ENCODE data around the gene TLX2.

The TLX2 gene

DNA sequence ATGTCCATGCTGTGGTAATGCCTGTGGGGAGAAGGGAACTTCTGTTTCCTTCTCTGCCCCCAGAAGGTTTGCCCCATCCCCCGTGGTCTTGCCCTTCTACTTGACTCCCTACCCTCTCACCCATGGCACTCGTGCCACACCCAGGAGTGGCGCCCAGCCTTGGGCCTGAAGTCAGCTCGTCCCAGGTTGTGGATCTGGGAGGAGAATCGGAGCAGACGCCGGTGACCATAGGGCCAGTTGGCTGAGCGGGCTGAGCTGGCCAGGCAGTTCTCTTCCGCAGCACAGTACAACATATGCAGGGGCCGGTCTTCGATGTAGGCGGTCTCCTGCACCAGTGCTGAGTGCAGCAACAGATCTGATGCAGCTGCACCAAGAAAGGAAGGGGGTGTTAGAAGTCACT is 20.2 kb downstream of the TLX2 start:
- DNase-seq, result no peak

DNA sequence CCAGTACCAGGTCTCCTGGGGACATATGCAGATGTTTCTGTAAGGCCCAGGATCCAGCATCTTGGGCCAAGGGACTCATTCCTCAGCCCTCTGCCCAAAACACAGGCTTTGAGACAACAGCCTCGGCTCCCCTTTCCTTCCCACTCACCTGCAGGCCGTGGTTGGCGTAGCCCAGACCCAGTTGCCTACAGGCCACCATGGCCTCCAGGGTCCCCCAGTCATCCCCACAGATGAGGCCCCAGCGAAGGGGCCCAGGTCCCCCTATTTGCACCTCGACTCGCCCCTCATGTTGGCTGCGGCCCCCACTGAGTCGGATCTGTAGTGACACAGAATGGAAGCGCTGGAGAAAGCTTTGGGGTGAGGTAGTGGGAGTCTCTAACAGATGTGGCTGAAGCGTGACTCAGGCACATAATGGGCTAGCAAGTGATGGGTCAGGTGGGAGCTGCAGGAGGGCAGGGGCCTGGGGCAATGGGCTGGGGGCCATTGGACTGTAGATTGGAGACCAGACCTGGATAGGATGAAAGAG is 21.3 kb downstream of the TLX2 start:
- DNase-seq, result no peak

DNA sequence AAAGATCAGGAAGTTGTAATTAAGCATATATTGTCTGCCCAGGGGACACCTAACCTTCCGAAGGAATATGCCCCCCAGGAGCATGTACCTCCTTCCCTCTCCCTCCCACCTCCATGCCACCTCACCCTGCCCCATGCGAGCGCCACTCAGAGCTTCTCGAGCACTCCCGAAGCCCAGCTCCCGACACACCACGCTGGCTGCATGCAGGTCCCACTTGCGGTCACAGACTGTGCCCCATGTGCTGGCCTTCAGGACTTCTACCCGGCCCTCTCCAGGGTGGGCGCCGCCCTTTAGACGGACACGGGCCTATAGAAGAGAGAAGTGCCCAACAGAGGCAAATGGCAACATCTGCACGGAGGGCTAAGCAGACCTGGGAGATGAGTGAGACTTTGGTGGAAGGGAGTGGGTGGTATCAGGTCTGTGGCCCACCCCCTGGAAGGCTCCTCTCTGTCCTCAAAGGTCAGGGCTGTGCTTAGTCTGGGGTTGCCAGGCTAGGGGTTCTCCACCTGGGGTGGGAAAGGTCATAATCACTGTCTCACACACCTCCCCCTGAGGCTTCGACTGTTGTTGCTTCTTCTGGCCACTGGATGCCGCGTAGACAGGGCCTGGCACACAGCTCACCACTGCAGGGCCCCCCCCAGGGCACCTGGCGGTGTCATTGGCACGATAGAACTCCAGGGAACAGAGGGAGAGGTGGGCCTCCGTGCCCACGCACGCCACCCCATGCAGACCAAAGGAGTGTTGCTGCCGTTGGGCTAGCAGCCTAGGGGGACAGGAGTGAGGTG is 22.1 kb downstream of the TLX2 start:
- DNase-seq, result no peak

DNA sequence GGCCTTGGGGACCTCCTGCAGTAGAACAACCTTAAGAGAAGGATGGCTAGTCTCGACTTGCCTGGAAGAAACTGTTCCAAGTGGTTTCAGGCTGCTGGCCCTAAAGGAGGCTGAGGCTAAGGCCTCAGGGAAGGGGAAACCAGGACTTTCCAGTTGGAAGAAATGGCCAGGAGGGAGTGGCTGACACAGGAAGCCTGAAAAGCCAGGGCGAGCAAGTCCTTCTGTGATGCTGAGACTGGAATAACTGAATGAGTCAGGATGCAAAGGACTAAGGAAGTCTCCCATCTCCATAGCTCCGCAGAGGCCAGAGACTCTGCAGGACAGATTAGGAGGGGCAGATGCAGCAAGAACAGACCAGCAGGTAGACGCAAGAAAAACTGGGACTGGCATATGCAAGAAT is 22.9 kb downstream of the TLX2 start:
- no peak for DNase-seq

DNA sequence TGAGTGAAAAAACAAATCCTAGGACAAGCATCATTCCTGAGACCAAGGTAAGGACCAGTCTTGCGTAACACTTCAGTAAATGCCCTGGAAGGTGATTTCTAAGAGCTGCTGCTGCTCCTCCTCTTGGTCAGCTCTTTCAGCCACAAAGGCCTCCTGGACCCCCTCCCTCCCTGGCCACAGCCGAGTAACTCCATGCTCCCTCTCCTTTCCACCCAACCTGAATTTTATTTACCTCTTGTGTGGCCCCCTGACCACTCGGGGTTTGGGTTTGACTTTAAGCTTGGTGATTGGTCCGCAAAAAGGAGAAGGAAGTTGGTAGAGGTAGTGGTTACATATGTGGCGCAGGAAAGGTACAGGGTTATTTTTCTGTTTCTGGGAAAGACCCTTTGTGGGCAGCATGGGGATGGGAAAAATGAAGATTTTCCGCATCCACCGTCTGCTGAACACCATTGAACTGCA is 24.7 kb downstream of the TLX2 start:
- DNase-seq, result no peak

DNA sequence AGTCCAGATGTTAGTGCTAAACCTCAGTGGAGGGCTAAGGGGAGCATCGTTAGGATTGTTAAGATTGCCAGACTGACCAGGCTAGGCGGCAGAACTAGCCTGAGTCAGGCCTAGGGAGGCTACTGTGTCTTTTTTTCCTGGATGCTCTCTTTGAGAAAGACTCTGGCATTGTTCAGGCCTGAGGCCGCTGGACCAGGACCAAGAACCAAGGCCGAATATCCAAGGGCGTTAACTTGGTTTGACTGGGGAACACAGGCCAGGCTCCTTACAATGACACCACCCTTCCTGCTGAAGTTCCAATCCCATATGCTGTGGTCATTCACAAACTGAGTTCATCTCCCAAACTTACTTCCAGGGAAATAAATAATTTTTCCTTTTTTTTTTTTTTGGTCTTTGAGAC is 26.0 kb downstream of the TLX2 start:
- no peak for DNase-seq

DNA sequence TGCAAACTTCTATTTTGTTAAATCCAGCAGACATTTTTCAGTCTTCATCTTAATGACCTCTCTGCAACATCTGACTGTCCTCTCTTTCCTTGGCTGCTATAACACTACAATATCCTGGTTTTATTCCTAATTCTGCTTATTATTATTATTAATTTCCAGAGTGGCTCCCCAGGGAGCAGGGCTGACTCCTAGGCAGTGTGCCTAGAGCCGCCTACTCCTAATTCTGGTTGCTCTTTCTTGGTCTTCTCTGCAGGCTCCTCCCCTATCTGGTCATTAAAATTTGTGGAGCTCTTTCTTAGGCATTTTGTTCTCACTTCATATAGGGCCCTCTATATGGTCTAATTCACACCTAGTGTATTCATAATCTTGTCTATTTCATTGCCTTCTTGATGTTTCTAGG is 28.7 kb downstream of the TLX2 start:
- DNase-seq, result no peak

DNA sequence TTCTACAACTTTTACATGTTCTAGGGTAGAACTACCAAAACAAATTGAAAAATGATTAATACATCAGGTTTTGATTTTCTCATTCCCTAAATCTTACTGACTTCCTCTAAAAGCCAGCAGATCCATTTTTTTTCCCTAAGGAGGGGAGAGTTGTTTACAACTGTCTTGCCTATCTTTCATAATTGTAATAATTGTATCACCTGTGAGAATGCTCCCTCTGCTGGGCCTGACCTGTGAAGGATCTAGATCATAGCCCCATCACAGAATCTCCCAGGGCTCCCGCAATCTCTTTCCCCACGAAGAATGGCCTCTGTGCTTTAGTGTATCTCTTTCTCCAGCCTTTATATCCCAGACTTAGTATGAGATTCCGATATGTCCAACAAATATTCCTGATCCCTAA is 30.4 kb downstream of the TLX2 start:
- no peak for DNase-seq

DNA sequence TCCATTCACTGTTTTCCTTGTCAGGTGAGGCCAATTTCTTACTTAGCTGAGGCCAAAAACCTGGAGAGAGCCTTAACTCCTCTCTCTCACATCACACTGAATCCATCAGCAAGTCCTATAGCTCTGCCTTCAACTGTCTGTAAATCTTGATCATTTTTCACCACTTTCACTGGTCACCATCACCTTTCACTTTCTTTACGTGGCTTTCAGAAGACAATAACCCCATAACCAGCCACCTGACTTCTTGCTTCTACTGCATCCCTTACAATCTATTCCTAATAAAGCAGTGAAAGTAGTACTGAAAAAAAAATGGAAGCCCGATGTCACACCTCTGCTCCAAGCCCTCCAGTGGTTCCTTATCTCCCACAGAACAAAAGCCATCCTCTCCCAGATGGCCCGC is 31.8 kb downstream of the TLX2 start:
- DNase-seq, result no peak

DNA sequence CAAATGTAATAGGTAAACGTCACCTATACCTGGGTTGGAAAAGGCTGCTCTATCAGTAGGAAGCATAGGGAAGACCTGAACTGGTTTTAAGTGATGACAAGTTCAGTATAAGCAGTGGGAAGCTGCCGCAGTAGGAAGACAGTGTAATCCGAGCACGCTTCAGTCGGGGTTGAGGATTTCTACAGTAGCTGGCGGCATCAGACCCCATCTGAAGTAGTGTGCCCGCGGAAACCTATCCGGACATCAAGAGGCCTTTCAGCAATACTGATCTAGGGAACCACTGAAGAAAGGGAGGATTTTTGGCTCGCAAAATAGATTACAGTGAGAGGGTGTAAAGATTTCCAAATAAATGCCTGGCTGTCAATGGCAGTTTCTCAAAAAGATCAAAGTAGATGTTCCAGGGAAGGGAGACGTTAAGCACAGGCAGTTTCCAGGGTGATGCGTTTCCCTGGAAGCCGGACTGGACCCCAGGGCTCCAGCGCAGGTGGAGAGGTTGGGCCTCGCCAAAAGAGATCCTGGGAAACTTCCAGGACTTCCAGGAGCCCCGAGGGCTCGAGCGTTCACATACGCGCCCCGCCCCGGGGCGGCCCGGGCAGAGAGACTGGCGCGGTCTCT is 34.1 kb downstream of the TLX2 start:
- DNase-seq, result no peak

DNA sequence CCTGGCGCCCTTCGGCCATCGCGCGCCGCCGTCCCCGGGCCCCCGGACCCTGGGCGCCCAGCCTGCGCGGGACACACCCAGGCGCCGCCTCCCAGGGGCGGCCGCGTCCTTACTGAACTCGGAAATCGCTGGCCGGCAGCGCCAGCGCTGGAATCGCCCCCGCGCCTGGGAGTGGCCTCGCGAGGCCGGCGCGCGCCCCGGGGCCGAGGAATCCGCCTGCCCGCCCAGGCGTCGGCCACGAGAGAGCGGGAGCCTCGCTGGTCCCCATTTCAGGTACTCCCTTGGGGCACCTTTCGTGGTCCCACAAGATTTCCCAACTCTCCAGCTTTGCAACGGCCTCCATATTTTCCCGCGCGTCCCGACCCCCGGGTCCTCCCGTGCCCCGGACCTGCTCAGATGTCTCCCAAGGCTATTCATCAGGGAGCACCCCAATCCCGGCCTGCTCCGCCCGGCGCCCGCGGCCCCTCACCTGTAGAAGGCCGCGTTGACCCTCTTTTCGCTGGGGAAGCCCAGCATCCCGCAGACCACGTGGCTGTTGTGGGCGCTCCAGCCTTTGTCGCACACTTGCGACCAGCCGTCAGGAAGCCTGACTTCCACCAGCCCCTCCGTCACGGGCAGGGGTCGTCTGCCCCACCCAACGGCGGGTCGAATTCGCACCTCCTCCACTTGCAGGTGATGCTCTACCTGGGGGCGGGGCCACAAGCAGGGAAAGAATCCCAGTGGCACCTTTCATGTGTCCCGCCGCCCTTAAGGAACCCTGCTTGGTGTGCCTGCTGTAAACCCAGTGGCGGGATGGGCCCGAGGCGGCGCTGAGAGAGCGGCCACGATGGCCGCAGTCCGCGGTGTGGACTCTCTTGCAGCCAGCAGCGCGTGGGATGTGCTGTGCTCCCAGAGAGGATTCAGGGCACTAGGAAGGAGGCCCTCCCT is 34.9 kb downstream of the TLX2 start:
- no peak for DNase-seq

DNA sequence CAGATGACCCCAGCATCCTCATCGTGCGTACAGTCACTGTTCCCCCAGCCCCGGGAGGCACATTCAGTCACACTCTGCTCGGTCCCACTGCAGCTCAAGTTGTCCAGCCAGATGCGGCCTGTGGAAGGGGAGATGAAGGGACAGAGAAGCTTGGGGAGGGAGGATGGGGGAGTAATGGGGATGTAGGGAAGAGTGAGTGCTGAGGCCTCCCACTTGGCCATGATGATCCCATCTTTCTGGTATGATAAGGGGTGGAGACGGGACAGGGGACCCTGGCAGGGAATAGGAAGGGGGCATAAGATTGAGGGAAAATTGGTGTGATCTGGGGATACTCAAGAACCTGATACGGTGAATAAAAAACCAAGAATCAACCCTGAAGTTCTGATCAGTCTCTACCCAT is 36.0 kb downstream of the TLX2 start:
- DNase-seq, result no peak

DNA sequence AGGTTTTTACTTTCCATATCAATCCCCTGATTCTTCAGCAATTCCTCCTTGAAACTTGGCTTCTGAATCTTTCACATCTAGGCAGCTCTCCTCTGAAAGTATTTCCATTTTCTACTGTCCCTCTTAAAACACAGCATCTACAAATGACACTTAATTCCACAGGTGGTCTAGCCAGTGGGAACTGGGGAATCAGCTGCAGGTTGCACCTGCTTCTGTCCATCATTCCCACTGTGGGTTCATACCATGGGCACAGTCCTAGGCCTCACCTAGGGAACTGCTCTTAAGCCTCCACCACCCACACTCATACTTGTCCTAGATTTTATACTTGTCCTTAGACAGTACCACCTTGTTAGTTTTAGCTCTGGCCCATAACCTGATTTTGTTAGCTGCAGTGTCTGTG is 37.3 kb downstream of the TLX2 start:
- no peak for DNase-seq

DNA sequence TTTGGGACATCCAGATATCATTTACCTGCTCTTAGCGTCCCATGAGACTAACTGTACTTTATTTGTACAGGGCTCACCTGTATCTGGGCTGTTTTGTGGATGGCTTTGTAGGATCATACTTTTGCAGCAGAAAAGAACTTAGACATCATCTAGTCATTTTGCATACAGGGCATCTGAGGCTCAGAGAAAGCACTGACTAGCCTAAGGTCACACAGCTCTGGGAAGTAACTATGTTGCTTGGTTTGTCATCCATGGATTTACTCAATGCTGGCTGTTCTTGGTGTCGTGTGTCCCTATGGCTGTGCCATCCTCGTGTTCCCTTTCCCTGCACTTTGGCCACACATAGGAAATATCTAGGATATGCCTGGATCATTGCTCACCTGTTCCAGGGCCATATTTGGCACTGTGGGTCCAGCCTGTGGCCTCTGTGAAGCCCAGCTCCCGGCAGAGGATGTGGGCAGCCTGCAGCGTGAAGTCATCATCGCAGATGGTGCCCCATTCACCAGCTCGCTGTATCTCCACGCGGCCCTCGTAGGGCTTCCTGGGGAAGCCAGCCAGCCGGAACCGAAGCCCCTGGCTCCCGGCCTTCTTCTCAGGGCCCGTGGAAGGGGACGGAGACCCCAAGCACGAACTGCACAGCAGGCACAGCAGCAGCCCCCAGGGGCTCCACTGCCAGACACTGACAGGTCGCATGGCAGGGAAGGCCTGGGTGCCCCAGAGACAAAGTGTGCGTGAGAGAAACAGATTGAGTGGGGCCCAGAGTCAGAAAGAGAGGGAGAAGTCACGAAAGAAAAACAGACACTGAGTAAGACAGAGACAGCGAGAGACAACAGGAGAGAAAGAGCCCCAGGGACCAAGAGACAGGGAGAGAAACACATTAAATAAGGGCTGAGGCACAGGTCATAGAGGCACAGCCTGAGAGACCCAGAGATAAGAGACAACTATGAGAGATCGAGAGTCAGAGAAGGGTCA is 38.0 kb downstream of the TLX2 start:
- DNase-seq, result no peak

DNA sequence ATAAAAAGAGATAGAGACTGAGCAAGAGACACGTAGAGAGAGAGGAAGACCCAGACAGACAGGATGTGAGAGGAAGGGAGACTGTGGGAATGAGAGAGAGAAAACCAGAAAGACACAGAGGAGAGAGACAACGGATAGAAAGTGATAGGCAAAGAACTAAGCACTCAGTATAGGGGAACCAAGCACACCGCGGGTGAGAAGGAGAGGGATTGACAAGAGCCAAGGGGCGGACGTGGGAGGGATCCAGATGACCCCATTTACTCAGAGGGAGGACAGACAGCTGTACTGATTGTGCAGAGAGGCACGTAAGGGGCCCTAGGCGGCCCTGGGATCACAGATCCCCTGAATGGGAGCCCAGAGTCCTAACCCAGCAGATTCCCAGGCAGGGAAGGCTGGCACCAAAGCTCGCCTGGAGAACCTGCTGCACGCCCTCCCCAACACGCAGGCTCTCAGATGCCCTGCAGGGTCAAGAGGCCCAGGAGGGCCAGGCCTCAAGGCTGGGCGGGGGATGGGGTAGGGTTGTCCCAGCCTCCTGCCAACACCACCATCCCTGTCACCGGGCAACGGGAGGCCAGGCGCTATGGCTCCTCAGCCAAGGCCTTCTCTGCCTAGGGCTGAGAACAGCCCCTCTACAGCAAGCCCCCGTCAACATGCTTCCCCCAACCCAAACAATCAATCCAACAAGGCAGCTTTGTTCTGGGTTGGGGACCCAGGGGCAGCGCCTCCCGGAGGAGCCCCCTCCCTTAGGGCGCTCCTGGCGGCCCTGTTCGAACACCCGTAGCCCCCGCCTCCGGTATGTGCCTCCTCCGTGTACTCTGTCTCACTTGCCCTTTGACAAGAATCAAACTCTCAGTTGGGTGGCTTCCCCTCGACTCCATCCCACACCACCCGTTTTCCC is 38.9 kb downstream of the TLX2 start:
- no peak for DNase-seq

DNA sequence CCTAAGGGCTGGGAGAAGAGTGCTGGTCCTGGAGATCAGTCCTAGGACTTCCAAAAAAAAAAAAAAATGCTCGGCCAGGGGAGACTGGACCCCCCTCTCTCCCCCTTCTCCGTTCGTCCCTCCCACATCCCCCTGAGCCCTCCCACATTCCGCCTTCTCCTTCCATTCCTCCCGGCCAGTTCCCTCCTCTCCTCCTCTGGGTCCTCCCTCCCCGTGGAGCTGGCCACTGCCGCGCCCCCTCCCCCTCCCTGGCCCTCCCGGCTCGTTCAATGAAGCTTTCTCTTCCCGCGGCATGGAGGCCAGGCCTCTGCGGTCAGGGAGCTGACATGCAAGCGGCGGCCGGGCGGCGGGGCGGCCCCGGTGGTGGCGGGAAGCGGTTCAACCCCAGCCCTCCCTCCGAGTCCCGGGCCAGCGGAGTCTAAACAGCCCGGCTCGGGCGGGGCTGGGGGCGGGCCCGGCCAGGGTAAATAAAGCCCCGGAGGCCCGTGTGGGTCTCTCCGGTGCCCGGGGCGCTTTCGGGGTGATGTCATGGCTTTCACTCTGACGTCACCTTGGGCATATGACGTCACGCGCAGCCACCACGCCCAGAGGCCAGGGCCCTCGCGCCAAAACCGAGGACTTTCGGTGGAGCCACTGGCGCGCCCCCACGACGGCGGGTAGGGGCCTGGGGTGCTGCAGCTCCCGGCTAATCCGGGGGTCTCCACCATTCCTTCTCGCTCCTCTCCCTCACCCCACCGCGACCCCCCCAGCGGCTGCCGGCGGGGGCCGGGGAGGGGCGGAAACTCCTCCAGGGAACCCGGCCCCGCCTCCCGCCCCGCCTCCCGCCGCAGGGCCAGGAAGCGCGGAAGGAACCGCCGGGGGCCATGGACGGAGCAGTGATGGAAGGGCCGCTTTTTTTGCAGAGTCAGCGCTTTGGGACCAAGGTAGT is 39.9 kb downstream of the TLX2 start, which contains the start of the genes DOK1 and LOXL3:
DOK1 (plus strand) TSS at position 829 of the 928 bp plus-strand sequence; CDS start at position 864, 35 bp downstream.
LOXL3 (minus strand) TSS at position 51 of the 928 bp plus-strand sequence. CDS start 1,308 bp downstream, outside the sequence.
- peak; percentile 75 to 85 (median 79) for DNase-seq

DNA sequence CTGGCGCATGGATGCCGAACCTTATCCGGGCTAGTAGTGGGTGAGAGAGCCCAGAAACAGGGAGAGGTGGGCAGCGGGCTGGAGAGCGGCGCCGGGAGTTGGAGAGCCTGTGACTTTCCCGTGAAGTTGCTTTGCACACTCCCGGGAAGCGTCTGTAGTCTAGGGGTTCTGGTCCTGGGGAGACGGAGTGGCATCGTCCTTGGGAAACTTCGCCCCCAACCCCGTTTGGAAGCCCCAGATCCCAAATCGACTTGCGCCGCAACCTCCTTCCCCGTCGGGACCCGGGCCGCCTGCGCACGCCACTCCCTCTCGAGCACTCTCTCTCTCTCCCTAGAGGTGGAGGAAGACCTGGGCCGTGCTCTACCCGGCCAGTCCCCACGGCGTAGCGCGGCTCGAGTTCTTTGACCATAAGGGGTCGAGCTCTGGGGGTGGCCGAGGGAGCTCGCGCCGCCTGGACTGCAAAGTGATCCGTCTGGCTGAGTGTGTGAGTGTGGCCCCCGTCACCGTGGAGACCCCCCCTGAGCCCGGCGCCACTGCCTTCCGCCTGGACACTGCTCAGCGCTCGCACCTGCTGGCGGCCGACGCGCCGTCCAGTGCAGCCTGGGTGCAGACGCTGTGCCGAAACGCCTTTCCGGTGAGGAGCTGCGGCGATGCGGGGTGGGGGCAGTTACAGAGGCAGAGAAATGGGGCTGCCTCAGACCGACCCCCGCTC is 40.7 kb downstream of the TLX2 start:
- DNase-seq, result peak in 3 of 5 donors; percentile 24 to 47 (median 32)

DNA sequence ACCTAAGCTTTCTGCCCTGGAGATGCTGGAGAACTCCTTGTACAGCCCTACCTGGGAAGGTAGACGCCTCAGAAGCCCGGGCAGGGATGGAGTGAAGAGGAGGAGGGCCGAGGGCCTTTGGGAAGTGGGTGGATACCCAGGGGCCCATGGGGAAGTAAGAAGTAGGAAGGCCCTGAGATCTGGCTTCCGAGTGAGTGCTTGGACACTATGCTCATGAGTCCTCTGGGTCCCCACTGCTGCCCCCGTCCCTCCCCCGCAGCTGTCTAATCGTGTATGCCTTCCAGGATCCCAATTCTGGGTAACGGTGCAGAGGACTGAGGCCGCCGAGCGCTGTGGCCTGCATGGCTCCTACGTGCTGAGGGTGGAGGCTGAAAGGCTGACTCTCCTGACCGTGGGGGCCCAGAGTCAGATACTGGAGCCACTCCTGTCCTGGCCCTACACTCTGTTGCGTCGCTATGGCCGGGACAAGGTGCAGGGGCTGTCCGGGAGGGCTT is 41.4 kb downstream of the TLX2 start:
- no peak for DNase-seq

DNA sequence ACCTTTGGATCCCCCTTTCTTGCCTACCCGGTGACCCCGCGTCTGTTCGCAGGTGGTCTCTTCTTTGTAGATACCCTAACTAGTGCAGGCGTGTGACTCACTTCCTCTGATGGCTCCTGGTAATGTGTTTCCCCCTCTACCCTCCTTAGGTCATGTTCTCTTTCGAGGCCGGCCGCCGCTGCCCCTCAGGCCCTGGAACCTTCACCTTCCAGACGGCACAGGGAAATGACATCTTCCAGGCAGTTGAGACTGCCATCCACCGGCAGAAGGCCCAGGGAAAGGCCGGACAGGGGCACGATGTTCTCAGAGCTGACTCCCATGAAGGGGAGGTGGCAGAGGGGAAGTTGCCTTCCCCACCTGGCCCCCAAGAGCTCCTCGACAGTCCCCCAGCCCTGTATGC is 41.9 kb downstream of the TLX2 start:
- DNase-seq, result no peak

All from T-helper 1 cell (primary cell).